GM12891 (cell line): Measurements from ENCODE around the gene DNMT3L.

ENCODE experiments used
- POLR2A ChIP-seq: IDR thresholded peaks from 2 replicates; pipeline ENCODE4 v1.6.1; 2011; ENCODE audit warnings: low read depth, low read length, control low read depth
- POLR2AphosphoS5 ChIP-seq: IDR thresholded peaks from 2 replicates; pipeline ENCODE4 v1.6.1; 2011; ENCODE audit warnings: low read depth, low read length, control low read depth

GRCh38 chr21:44299085-44299457, 37.4 kb upstream of the DNMT3L start:
- TF ChIP-seq POLR2AphosphoS5 (no peak), POLR2A (no peak; the same call in 1 of the 2 replicates)
